GM21360 (cell line): Measurements from ENCODE around the gene FUT1.

Experiments used
- ATAC-seq: cut with Tn5 transposase; IDR thresholded peaks from one replicate; pipeline ENCODE4 v1.9.1; 2021; ENCODE audit warnings: mild to moderate bottlenecking, moderate library complexity; ENCODE audit not compliant: unreplicated experiment

Gene FUT1

GRCh38 chr19:48741129-48741999, 11.1 kb downstream of the FUT1 start:
- ATAC-seq: no peak

- no peak for ATAC-seq
These were observed 12.1 kb downstream of the FUT1 start, which contains the start of gene RASIP1 for GRCh38 chr19:48740164-48740972. Gene RASIP1, minus strand, starts transcription at chr19:48740610. Its CDS starts 328 bp downstream, at chr19:48740282.

GRCh38 chr19:48739404-48740163, 12.9 kb downstream of the FUT1 start:
- ATAC-seq: no peak

GRCh38 chr19:48738557-48739403, 13.7 kb downstream of the FUT1 start:
- peak; percentile 74 for ATAC-seq

DNA sequence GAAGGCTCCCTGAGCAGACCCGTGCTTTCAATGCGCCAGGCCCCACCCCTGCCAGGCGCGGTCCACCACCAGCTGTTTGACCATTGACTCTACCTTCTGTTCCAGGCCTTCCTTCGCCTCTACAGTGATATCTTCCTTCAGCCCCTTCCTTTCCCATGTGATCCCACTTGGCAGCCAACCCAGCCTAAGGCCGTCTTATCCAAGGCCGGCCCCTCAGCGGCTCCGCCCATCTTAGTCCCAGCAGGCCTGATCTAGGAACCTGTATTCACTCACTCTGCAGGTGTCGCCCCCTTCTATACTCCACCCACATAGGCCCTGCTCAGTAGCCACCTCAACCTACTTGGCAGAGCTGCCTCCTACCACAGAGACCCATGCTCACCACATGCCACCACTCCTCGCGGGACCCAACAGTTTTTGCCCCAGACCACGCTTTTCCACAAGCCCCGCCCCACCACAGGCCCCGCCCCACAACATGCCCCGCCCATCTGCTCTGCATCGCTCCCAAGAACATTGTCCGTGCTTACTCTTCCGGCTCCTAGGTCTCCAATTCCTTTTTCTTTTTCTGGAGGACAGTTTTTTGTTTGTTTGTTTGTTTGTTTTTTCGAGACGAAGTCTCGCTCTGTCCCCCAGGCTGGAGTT, 15.0 kb downstream of the FUT1 start:
- ATAC-seq: no peak

GRCh38 chr19:48735031-48735615, 17.3 kb downstream of the FUT1 start:
- ATAC-seq: no peak

DNA sequence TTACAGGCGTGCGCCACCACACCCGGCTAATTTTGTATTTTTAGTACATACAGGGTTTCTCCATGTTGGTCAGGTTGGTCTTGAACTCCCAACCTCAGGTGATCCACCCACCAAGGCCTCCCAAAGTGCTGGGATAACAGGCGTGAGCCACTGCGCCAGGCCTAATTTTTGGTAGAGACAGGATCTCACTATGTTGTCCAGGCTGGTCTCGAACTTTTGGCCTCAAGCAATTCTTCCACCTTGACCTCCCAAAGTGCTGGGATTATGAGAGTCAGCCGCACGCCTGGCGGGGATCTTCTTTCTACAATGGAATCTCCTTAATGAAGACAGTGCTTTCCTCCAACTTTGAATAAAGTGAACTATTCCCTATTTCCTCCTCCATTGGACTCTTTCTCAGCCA, 17.8 kb downstream of the FUT1 start:
- no peak for ATAC-seq

- ATAC-seq: no peak
These were observed 21.0 kb downstream of the FUT1 start for GRCh38 chr19:48731452-48731851.

- no peak for ATAC-seq
These were observed 23.4 kb downstream of the FUT1 start for GRCh38 chr19:48728911-48729664.

GRCh38 chr19:48726556-48726955, 25.9 kb downstream of the FUT1 start:
- ATAC-seq: no peak

DNA sequence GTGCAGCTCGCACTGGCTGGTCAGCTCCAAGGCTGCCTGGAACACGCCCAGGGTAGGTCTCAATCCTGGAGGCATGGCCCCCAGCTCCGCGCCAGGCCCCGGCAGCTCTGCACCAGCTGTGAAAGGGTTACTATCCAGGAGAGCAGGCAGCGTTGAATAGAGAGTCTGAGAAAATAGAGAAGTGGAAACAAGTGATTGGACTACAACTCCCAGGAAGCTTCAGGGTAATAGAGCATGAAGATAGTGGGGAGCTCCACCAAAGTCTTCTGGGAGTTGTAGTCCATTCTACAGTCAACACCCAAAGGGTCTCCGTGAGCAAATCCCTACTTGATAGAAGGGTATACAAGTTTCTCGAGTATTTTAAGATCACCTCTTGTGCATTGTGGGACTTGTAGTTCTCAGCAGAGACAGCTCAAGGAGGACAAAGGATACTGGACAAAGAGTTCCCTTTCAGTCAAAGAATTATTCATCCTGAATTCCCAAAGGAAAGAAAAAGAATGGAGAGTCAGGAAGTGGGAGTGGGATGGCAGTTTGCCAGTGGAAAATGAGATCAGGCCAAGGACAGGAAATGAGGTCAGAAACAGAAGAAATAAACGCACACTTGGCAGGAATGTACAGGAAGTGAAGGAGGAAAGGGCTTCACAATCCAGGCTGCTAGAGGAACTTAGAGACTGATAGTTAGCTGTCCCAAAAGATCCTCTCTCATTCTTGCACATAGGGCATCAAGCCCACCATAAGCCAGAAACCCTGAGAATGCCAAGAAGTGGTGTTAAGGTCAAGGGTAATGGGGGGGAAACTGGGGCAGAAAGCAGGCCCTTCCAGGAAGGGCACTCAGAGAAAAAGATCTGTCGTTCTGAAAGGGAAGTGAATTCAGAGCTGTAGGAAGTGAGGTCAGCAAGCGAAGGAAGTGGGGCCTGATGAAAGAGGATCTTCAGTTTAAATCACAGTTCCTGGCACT, 27.4 kb downstream of the FUT1 start:
- ATAC-seq: no peak

DNA sequence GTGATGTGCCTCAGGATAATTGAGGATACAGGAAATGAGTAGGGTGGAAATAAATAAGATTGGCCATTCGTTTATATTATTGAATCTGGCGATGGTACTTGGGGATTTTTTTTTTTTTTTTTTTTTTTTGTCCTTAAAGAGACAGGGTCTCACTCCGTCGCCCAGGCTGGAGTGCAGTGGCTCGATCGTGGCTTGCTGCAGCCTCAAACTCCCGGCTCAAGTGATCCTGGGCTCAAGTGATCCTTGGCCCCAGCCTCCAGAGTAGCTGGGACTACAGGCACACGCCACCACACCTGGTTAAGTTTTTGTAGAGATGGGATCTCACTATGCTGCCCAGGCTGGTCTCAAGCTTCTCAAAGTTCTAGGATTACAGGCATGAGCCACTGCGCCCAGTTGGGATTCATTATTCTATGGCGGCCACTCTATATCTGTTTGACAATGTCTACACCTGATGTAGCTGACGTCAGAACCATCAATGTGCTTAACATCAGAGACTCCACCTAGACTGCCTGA, 30.2 kb downstream of the FUT1 start:
- ATAC-seq: no peak

DNA sequence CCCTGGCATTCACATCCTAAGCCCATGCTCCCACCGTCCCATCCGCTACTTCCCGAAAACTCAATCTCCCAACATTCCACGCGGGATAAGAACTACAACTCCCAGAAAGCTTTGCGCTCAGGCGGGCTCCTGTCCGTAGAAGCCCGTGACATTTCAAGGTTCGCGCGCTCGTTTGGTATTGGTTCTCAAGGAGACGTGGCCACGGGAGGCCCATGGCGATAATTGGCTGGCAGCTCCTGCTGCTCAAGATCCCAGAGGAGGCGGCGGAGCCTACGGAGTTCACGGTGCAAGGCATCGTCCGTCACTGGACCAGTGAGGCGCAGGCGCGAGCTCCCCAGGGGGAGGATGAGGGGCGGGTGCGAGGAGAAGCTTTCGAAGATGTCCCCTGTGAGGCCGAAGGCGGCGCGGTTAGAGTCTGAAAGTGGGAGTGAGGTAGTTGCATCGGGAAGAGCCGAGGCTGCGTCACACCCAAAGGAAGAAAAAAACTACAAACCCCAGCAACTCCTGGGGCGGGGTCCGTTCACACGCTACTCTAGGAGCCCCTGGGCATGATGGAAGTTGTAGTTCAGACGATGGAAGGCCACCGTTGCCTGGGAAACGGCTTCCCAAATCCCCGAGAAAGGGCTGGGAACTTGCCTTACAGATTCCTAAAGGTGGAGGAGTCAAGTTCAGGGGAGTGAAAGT, 31.7 kb downstream of the FUT1 start:
- ATAC-seq: peak; percentile 76

DNA sequence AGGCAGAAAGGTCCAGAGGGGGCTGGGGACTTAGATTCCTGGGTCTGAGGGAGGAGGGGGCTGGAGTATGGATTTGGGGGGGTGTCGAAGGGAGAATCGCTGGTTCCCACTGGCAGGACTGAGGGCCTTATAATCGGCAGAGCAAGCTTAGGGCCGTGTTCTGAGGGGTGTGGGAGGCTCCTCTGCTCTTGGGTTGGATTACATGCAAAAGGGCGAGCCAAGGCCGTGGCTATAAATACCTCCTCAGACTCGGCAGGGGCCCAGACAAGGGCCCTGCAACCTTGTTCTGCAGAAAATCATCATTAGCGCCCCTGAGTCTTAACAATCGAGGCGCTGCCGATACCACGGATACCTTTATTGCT, 32.2 kb downstream of the FUT1 start:
- no peak for ATAC-seq

DNA sequence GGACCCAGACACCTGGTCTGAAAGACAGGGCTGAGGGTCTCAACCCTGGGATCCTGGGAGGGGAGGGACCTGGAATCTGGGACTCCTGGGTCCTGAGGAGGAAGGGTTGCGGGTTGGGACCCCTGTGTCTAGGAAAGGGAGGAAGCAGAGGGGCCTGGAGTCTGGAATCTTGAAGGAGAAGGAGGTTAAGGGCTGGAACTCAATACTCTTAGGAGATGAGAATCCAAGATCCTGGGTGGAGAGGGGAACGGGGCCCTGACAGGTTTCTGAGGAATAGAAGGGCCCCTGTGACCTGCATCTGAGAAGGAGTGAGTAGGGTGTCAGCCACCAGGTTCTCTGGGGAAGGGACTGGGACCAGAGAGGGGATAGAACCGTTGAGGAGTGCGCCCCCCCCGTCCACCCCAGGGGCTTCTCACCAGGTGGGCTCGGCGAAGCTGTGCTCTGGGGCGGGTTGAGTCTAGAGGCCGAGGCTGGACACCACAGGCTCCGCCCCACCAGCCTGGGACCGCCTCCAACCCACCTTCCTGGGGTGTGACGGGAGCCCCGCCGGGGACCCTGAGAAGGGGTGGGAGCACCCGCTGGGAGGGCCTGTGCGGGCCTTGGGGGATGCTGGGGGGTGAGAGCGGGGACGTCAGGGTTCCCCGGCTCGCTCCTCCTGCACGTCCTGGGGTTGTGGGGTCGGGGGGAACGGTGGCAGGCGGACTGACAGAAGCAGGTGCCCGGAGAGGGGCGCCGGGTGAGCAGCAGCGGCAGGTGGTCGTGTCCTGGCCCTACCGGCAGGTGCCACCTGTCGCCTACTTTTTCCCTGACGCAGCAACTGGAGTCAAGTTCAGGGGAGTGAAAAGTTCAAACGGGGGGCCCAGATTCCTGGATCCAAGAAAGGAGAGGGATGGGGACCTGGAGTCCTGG, 32.9 kb downstream of the FUT1 start, which contains the start of gene MAMSTR:
Gene MAMSTR, minus strand, starts transcription at position 463 of the 909 bp plus-strand sequence. CDS start 694 bp downstream, outside the sequence.
- ATAC-seq: no peak
